ENCODE measurements around the gene P2RX2.
A peak's percentile ranks its signal among the peaks of the same experiment; 100 is the strongest.

Gene P2RX2

DNA sequence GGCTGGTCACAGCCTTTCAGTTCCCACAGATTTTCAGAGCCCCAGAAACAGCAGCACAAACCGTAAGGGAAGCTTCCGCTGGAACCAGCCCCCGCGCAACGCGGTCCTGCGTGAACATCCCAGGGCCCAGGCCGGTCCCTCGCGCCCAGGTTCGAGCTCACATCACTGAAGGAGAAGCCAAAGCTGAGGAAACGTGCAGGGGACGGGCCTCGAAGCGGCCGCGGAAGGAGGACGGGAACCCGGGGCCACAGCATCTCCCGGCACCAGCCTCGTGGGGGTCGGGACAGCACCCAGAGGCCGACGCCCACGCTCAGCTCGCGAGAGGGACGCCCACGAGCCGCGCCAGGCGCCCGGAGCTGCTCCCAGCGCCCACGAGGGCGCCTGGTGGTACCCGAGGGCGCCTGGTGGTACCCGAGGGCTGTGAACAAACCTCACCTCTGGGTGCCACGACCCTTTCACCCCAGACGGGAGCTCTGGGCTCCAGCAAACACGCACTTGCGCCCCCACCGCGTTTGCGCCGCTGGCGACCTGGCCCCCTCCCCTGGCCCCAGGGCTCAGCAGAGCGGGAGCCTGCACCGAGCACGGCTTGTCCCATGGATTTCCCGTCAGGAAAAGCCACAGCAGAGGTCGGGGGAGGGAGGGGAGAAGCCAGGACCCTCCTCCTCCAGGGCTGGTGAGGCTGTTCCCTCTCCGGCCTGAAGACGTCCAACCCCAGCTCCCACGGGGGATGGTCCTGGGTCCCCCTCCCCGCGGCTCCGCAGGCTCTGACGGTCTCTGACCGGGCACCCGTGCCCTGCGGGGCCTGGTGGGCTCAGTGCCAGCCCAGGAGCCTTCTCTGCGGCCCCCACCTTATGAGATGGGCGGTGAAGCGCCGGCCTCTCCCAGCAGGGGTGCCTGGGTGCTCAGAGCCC lies 15.1 kb upstream of the P2RX2 start:
- DNase-seq, result no peak

DNA sequence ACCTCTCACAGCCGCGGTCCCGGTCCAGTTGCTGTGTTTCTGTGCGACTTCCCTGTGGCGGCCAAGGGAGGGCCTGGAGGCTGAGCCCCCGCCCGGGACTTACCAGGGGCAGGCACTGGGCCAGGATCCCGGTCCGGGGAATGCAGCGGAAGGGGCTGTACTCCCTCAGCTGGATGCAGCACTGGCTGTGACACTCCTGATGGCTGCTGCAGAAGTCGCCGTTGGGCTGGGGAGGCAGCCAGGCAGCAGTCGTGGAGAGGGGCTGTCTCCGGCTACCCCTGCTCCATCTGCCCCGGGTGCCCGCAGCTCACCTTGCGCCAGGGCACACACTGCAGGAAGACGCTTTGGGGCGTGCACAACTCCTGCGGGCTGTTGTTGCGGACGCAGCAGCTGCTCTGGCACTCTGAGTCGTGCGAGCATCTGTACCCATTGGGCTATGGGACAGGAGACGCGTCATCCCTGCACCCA lies 14.4 kb upstream of the P2RX2 start:
- no peak for DNase-seq

DNA sequence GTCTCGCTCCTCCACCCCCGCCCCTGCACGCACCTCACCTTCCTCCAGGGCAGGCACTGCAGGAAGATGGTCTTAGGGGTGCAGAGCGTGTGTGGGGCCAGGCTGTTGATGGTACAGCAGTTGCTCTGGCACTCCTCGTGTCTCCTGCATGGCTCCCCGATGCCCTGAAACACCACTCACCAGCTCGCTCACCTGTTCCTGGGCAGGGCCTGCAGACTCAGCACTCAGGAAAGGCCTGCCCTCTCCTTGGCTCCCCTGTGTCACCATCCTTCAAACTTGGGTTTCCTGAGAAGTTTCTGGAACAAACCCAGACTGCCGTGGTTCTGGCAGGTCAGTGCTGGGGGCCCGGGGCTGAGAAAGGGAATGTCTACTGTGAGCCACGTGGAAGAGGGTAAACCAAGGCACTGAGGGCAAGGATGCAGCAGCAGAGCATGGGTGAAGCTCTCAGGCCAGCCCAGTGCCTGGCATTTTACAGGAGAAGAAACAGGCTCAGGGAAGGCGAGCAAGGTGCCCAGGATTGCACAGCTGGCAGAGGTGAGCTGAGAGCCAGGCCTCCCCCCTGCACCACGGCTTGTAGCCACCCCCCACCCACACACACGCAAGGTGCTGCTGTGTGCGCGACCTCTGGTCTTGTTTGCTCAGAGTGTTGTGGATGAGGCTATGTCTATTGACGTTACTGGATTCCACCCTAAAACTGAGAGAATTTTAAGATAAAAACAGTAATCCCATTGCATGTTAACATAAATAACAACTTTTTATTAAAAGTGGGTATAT lies 13.7 kb upstream of the P2RX2 start:
- no peak for DNase-seq

DNA sequence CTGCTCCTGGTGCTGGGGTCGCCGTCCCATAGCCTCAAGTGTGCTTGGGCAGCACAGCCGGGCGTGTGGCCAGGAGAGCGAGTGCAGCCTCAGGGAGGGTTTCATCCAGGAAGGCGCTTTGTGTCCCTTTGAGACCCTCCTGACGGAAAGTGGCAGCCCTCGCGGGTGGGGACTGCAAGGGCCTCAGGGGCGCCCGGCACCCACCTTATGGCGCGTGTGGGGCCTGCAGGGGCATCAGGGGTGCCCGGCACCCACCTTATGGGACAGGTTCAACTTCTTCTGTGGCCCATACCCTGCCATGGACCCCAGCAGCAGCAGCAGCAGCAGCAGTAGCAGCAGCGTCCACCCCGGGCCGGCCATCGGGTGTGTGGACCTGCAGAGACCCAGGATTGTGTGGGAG lies 12.7 kb upstream of the P2RX2 start:
- no peak for DNase-seq

DNA sequence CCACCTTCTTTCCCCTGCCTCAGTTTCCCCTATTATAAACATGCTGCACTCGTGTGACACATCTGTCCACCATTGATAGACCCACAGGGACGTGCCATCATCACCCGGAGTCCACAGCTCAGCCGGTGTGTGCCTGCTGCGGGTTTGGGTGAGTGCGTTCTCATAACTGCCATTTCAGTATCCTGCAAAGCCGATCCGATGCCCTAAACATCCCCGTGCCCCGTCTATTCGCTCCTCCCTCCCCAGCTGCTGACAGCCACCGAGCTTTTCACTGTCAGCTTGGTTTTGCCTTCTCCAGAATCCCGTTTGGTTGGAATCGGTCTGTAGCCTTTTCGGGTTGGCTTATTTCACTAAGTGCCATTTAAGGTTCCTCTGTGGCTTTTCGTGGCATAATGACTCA lies 12.1 kb upstream of the P2RX2 start:
- no peak for DNase-seq

DNA sequence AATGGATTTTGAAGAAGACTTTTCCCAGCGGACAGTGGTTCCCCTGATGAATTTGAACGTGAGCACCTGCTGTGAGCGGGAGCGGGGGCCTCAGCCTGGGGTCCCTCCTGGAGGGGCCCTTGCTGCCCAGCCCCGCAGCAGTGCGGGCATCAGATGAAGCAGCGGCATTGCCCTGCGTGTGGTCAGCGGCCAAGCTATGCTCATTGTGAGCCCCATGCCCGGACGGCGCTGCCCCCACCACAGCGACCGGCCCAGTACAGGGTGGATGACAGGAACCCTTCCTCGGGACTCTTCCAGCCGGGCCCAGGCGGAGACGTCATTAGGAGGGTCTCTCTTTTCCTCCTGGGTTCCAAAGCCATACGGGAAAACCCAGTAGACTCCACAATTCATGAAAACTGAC lies 11.6 kb upstream of the P2RX2 start:
- no peak for DNase-seq

DNA sequence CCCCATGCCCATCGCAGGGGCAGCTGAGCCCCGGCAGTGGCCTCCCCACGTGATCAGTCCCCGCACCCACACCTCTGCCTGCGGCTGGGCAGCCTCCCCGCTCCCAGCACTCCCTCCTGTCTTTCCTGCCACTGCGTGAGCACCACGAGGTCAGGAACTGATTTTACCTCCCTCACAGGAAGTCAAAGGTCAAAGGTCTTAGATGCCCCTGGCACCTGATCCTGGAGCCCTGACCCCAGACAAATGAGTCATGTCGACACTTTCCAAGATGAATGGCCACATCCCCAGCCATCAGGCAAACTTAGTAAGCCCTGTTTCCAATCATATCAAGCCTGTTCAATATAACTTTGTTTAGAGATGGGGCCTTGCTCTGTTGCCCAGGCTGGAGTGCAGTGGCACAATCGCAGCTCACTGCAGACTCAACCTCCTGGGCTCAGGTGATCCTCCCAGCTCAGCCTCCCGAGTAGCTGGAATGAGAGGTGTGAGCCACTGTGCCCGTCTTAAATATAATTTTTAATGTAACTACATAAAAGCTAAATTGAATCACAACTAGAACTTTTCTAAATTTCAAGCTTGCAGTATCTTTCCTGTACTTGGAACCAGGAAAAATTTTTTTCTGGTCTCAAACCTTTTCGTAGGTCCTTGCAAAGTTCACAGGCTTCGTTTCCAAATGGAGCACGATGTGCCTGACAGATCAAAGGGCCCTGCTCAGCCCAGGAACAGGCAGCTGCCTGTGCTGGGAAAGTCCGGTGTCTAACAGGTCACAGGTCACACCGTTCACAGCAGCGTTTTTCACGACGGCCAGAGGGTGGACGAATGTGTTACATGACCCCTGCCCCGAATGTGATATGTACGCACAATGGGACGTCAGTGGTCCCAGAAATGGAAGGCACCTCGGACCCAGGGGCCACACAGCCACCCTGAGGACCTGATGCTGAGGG lies 10.1 kb upstream of the P2RX2 start:
- no peak for DNase-seq

DNA sequence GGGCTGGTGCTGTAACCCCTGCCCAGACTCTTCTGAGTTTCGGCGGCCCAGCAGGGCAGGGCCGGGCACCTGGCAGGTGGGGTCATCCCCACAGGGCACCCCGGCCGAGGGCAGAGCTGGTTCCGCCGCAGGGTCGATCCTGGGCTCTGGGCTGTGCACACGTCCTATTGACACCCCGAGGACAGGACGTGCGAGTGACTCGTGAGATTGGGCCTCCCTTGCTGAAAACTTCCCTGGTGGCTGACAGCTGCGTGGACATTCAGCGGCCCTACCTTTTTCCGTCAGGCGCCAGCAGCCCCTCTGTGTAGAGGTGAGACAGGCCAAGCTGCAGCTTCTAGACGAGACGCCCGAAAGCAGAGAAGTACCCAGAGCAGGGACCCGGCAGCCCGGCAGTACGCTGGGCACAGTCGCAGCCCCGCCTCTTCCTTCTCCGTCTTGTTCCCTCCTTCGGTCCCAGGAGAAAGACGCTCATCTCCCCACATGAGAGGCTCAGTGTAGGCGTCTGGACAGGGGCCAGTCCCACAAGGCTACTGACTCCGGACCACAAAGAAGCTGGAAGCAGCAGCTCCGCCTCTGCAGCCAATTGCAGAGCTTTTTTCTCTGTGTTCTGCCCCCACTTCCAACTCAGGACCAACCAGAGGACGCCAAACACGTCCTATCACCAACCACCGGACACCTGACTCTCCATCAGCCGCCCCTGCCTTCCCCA lies 8.4 kb upstream of the P2RX2 start, which contains the start of gene LRCOL1:
LRCOL1 (minus strand) TSS at position 532 of the 709 bp plus-strand sequence. CDS start 4,331 bp downstream, outside the sequence.
- peak; percentile 12 for DNase-seq

DNA sequence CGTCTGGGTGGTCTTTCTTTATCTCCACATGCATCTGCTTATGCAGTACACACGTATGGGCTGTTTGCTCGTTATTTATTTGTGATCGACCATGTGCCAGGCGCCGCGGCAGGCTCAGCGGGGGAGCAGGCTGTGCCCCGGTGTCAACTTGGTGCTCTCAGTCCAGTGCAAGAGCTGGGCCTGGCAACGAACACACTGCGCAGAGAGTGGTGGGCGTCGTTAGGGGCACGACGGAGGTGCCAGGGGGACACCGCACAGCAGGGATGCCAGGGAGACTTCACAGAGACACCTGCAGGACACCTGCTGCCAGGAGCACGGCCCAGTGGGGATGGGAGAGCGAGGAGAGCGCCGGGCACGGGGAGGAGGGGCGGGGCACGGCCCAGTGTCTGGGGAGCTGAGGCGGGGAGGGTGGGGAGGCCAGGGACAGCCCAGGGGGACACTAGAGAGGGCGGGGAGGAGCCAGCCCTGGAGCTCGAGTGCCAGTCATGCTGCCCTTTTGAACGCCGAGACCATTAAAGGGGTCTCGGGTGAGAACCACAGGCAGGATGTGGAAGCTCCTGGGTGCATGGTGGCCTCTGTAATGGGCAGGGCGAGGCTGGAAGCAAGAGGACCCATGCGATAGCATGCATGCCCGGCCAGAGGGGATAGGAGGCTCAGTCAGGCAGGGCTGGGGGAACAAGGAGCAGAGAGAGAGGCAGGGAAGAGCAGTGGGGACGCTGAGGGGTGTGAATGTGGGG lies 7.5 kb upstream of the P2RX2 start:
- DNase-seq, result no peak

DNA sequence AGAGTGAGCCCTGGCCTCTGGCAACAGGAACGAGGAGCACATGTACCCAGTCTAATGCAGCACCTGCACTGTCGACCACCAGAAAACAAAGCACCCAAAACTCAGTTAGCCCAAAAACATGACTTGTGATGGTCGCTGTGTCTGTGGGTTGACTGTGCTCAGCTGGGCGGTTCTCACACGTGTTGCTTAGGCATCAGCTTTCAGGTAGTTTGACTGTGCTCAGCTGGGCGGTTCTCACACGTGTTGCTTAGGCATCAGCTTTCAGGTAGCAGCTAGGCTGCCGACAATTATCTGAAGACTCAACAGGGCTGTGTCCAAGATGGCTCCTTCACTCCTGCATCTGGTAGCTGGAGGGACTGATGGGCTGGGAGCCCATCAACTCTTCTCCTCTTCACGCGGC lies 7.0 kb upstream of the P2RX2 start:
- no peak for DNase-seq

DNA sequence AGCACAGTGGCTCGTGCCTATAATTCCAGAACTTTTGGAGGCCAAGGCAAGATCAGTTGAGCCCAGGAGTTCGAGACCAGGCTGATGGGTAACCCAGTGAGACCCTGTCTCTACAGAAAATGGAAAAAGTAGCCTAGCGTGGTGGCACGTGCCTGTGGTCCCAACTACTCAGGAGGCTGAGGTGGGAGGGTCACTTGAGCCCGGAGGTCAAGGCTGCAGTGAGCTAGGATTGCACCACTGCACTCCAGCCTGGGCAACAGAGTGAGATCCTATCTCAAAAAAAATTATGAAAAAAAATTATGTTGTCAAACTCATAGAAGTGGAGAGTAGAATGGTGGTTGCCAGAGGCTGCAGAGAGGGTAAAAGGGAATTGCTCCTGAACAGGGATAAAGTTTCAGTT lies 4.5 kb upstream of the P2RX2 start:
- DNase-seq, result no peak

DNA sequence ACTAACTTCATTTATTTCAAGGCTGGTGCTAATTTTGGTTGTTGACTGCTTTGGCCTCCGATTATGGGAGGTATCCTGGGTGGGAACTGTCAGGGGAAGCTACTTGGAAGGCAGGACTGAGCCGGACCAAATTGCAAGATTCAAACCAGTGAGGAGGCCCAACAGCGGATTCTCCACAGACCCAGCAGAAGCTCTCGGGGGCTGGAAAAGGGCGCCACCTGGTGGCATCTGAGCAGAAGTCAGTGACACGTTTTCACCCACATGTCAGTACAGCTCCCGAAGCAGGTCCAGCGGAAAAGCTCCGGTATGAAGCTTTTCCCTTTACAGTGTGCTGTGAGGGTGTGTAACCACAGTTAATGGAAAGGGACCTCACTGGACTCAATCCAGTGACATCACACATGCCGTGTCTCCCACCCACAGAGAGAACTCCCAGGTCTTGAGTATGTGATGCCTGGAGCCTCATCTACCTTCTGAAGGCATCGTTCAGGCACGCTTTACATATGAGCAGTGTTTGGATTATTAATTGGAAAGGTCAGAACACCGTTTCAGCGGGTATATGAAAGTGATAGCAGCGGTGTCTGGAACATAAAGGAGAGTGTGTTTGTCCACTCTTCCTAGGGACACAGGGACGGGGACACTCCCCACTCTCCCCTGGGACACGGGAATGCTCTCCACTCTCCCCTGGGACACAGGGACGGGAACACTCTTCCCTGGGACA lies 3.6 kb upstream of the P2RX2 start:
- DNase-seq, result peak; percentile 86

DNA sequence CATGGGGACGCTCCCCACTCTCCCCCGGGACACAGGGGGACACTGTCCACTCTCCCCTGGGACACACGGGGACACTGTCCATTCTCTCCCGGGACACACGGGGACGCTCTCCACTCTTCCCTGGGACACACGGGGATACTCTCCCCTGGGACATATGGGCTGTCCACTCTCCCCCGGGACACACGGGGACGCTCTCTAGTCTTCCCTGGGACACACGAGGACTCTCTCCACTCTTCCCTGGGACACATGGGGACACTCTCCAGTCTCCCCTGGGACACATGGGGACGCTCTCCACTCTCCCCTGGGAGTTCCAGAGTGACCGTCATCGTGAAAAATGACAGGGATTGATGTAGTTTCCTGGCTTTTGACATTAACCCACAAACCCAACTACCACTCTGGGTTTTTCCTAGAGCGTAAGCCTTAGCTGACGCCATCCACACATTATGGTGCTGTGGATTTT lies 3.0 kb upstream of the P2RX2 start:
- no peak for DNase-seq

DNA sequence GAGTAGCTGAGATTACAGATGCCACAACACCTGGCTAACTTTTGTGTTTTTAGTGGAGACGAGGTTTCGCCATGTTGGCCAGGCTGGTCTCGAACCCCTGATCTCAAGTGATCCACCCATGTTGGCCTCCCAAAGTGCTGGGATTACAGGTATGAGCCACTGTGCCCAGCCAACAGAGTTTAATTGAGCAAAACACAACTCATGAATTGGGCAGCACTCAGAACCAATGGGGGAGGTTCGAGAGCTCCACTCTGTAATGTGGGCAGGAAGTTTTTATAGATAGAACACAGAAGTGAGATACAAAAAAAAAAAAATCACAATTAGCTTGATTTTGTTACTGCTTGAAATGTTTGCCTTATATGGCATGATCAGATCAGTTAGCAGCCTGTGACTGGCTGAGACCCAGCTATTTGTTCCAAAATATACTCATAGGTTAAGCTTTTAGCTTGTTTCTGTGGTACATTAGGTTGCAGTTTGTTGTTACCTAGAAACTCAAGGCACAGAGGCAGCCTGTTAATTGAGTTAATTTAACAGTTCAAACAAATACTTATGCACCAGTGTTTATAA lies 1.4 kb upstream of the P2RX2 start:
- no peak for DNase-seq

DNA sequence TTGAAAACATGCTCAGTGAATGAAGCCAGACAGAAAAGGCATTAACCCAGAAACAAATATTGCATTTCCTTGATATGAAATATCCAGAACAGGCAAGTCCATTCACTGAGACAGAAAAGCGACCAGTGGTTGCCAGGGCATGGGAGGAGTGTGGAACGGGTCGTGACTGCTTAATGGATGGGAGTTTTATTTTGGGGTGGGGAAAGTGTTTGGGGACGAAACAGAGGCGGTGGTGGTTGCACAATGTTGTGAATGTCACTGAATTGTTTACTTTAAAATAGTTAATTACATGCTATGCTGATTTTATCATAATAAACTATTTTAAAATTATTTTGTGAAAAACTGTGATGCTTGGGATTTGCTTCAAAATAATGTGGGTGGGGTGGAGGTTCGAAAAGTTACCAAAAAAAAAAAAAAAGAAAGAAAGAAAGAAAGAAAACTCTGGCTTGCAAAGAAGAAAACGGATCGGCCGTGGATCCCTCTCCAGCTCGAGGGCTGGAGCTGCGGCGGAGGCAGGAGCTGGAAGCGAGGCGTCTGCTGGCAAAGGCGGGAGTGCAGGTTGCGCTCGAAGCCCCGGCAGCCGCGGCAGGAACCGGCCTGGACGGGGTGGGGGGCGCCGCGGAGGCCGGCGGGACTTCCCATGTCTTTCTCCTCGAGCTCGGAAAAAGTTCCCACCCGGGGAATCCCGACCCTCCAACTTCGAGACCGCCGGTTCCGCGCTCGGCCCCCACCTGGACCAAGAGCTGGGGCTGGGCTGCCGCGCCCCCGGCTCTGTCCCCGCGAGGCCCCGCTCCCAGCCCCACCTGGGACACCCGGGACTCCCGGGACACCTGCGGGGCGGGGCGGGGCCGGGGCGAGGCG lies 524 bp upstream of the P2RX2 start:
- no peak for DNase-seq

DNA sequence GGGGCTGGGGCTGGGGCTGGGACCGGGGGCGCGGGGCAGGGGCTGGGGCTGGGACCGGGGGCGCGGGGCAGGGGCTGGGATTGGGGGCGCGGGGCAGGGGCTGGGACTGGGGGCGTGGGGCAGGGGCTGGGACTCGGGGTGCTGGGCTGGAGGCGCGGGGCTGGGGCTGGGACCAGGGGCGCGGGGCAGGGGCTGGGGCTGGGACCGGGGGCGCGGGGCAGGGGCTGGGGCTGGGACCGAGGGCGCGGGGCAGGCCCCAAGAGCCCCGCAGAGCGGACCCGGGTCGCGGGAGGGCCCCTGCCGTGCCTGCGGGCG lies 452 bp downstream of the P2RX2 start:
- no peak for DNase-seq

DNA sequence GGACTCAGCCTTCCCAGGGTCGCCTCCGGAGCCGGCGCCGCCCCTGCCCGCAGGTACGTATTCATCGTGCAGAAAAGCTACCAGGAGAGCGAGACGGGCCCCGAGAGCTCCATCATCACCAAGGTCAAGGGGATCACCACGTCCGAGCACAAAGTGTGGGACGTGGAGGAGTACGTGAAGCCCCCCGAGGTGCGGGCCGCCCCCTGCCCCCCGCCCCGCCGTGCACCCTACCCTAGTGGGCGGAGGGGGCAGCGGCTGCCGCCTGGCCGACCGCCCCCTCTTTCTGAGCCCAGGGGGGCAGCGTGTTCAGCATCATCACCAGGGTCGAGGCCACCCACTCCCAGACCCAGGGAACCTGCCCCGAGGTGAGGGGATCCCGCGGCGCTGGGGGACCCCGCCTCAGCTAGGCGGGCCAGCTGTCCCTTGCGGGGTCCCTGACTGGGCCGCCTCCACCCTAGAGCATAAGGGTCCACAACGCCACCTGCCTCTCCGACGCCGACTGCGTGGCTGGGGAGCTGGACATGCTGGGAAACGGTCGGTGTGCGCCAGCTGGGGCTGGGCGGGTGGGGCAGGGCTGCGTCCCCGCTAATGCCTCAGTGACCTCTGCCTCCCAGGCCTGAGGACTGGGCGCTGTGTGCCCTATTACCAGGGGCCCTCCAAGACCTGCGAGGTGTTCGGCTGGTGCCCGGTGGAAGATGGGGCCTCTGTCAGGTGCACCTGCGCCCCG lies 973 bp downstream of the P2RX2 start:
- no peak for DNase-seq

DNA sequence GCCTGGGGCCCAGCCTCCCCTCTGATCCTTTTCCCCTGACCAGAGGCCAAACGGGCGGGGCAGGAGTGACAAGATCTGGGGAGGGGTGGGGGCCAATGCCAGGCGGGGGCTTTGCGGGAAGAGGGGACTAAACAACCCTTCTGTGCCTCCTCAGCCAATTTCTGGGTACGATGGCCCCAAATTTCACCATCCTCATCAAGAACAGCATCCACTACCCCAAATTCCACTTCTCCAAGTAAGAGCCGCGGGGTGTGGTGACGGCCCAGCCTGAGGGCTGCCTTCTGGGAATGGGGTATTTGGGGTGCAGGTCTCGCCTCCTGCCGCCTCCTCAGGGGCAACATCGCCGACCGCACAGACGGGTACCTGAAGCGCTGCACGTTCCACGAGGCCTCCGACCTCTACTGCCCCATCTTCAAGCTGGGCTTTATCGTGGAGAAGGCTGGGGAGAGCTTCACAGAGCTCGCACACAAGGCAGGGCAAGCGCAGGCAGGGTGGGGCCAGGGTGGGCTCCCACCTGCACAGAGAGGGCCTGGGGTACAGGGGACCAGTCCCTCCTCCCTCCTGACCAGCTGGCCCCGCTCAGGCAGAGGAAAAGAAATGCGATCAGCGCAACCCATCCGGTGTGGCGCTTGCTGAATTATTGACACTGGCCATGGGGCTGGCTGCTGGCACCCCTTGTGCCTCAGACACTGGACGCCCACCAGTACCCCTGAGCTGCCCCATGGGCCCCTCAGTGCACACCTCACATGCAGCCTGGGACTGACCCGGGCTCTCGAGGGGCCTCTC lies 1.7 kb downstream of the P2RX2 start:
- no peak for DNase-seq

Data from CD4-positive, alpha-beta T cell treated with Interleukin-6 for 4 hours (primary cell).